B cell (primary cell): ENCODE measurements around the gene FAR2. TPM values are rescaled to one million over a fixed set of nuclear protein-coding genes. Genes with fewer than 3 reads are reported as not detected.

ENCODE experiments used
- ATAC-seq: fragments of 200-7000 bp; cut with Tn5 transposase; one replicate; pipeline ENCODE4 v1.10.0; 2021; ENCODE audit warnings: low read depth, mild to moderate bottlenecking, moderate number of reproducible peaks, moderate library complexity
- CTCF ChIA-PET: fragments of 350-600 bp; sonication (Branson Sonifier 250); formaldehyde crosslinking; loops from one replicate; lab custom pipeline; 2021; ENCODE audit warnings: antibody characterized with exemption, inconsistent platforms; lab: Charles Lee
- POLR2A ChIA-PET: fragments of 350-600 bp; sonication (Branson Sonifier 250); formaldehyde crosslinking; loops from one replicate; lab custom pipeline; 2021; ENCODE audit warnings: antibody characterized with exemption; lab: Charles Lee
- DNase-seq: peaks from one replicate; pipeline ENCODE4 v3.0.0; 2013
- H2AFZ ChIP-seq: 2 replicates; pipeline ENCODE4 v1.6.1; 2012; ENCODE audit warnings: mild to moderate bottlenecking, low read depth, low read length; ENCODE audit not compliant: insufficient read depth, poor library complexity, severe bottlenecking
- H3K27ac ChIP-seq, 2 donors: 1 replicate in 1 of 2; 2 replicates in 1 of 2; pipeline ENCODE4 v1.5.1; 2012 to 2013; ENCODE audit warnings: low read length in 2 of 2, mild to moderate bottlenecking in 2 of 2, moderate library complexity in 1 of 2
- H3K27me3 ChIP-seq, 4 experiments: fragments of 200-600 bp in 1 of 4; sonication (generic) in 1 of 4; replicated peaks in 1 of 4; 1 replicate in 2 of 4; 2 replicates in 2 of 4; pipeline versions ENCODE4 v1.6.1 to v1.7.0; 2013 to 2016; ENCODE audit warnings: low read length in 3 of 4, mild to moderate bottlenecking in 2 of 4, mixed read lengths in 1 of 4, moderate library complexity in 1 of 4; ENCODE audit not compliant: insufficient read depth in 4 of 4, control insufficient read depth in 3 of 4; ENCODE audit errors: control extremely low read depth in 1 of 4
- H3K36me3 ChIP-seq, 2 experiments: replicated peaks in 1 of 2; 1 replicate in 1 of 2; 2 replicates in 1 of 2; pipeline versions ENCODE4 v1.6.1 to v1.7.1; 2013; ENCODE audit warnings: low read length in 1 of 2; ENCODE audit not compliant: insufficient read depth in 2 of 2, control insufficient read depth in 1 of 2; ENCODE audit errors: control extremely low read depth in 1 of 2, extremely low read depth in 1 of 2
- H3K4me1 ChIP-seq, 2 donors: fragments of 200-600 bp in 1 of 2; sonication (generic) in 1 of 2; 1 replicate in 1 of 2; 2 replicates in 1 of 2; pipeline versions ENCODE4 v1.5.1 to v1.6.1; 2013 to 2017; ENCODE audit warnings: low read length in 2 of 2; ENCODE audit not compliant: control insufficient read depth in 2 of 2, insufficient read depth in 2 of 2
- H3K4me2 ChIP-seq: replicated peaks from 2 replicates; pipeline ENCODE3; 2012; ENCODE audit warnings: mild to moderate bottlenecking, low read depth, low read length; ENCODE audit not compliant: poor library complexity, severe bottlenecking
- H3K4me3 ChIP-seq, 5 experiments: fragments of 200-600 bp in 1 of 5; sonication (generic) in 1 of 5; 1 replicate in 3 of 5; 2 replicates in 2 of 5; pipeline versions ENCODE4 v1.5.1 to v1.7.0; 2011 to 2016; ENCODE audit warnings: low read length in 4 of 5, mild to moderate bottlenecking in 4 of 5, low read depth in 2 of 5, control low read depth in 1 of 5, moderate library complexity in 1 of 5; ENCODE audit not compliant: insufficient read depth in 1 of 5; ENCODE audit errors: control extremely low read depth in 1 of 5, extremely low read depth in 1 of 5
- H3K79me2 ChIP-seq: fragments of 200-600 bp; sonication (generic); one replicate; pipeline ENCODE4 v1.6.0; 2016; ENCODE audit warnings: low read length; ENCODE audit not compliant: control insufficient read depth, insufficient read depth
- H3K9ac ChIP-seq: fragments of 200-600 bp; sonication (generic); 2 replicates; pipeline ENCODE4 v1.6.1; 2017; ENCODE audit warnings: mild to moderate bottlenecking, low read length, moderate library complexity
- H3K9me3 ChIP-seq, 3 donors: one replicate each; pipeline versions ENCODE4 v1.6.1 to v1.7.1; 2013; ENCODE audit warnings: low read length in 2 of 3; ENCODE audit not compliant: control insufficient read depth in 2 of 3, insufficient read depth in 1 of 3; ENCODE audit errors: control extremely low read depth in 1 of 3
- H4K20me1 ChIP-seq: 2 replicates; pipeline ENCODE4 v1.6.0; 2012; ENCODE audit warnings: mild to moderate bottlenecking, low read length; ENCODE audit not compliant: insufficient read depth, control insufficient read depth, poor library complexity, severe bottlenecking
- H3K27ac Mint-ChIP-seq: one replicate; pipeline ENCODE4 v1.8.0; 2021; ENCODE audit warnings: mixed read lengths
- H3K27me3 Mint-ChIP-seq: one replicate; pipeline ENCODE4 v1.8.0; 2021; ENCODE audit warnings: mixed read lengths
- H3K4me1 Mint-ChIP-seq: one replicate; pipeline ENCODE4 v1.8.0; 2021; ENCODE audit warnings: mixed read lengths
- H3K4me3 Mint-ChIP-seq: one replicate; pipeline ENCODE4 v1.8.0; 2021; ENCODE audit warnings: mixed read lengths
- H3K9me3 Mint-ChIP-seq: one replicate; pipeline ENCODE4 v1.8.0; 2022; ENCODE audit warnings: mixed read lengths; ENCODE audit not compliant: insufficient read depth
- CTCF ChIP-seq: fragments of 200-600 bp; IDR thresholded peaks from one replicate; pipeline ENCODE4 v1.8.0; 2022; ENCODE audit warnings: antibody characterized with exemption, mild to moderate bottlenecking
- EZH2 ChIP-seq: IDR thresholded peaks from 2 replicates; pipeline ENCODE4 v1.6.1; 2012; ENCODE audit warnings: borderline replicate concordance, low read depth, mild to moderate bottlenecking, moderate library complexity, low read length; ENCODE audit not compliant: insufficient read depth, poor library complexity, severe bottlenecking
- WGBS: methylation state at CpG from one replicate; pipeline ENCODE4 v1.1.5; 2013; ENCODE audit warnings: missing lambda C conversion rate; ENCODE audit not compliant: insufficient coverage; 5-methylcytosine and 5-hydroxymethylcytosine counted together
- intact Hi-C: fragments of 100-400 bp; cut with micrococcal nuclease; formaldehyde crosslinking; loops from one replicate; pipeline ENCODE4 v1.10.0; 2022
- polyA plus RNA-seq: library from polyadenylated mRNA; depleted of rRNA; stranded (reverse); fragments of >200 nt; gene quantifications from 2 replicates; pipeline ENCODE4 v1.2.3, GENCODE V29; 2012
- total RNA-seq, 2 donors: library from RNA; stranded (reverse); fragments of 120-200 nt in 1 of 2; gene quantifications; 1 replicate in 1 of 2; 2 replicates in 1 of 2; pipeline versions ENCODE4 v1.2.3 to v1.2.4, GENCODE V29; 2013 to 2022

The FAR2 gene
- total and polyA plus RNA-seq, 2 donors (not counting 1 experiment from before 2014, with no cell fraction given), result 0.39 TPM; not detected in 1

GRCh38 chr12:29282031-29282816, 133.1 kb downstream of the FAR2 start:
- ChIA-PET CTCF (no interaction called here), POLR2A (no interaction called here)
- Histone ChIP-seq H2AFZ (no peak overlapping the region), H3K79me2 (no peaks in the 10 kb centered on the region), H3K27ac (no peak overlapping the region), H3K27me3 (no peaks in the 10 kb centered on the region), H3K4me2 (no peak overlapping the region), H3K4me3 (no peak overlapping the region), H3K36me3 (no peaks in the 10 kb centered on the region), H3K9ac (no peak overlapping the region), H3K4me1 (no peaks in the 10 kb centered on the region), H4K20me1 (no peaks in the 10 kb centered on the region), H3K9me3 (no peaks in the 10 kb centered on the region)
- H3K4me1 Mint-ChIP-seq, result no peaks in the 10 kb centered on the region
- no peak for TF ChIP-seq EZH2
- TF ChIP-seq CTCF, result no peak
- intact Hi-C loops, result no loop called here
- ATAC-seq (no peak), DNase-seq (no peak)
- H3K4me3 Mint-ChIP-seq, result no peak overlapping the region
- WGBS, result no CpG with 5 or more reads among the region's 2 CpGs
- H3K27me3 Mint-ChIP-seq, result no peaks in the 10 kb centered on the region
- H3K27ac Mint-ChIP-seq, result no peak overlapping the region
- H3K9me3 Mint-ChIP-seq, result no peaks in the 10 kb centered on the region

GRCh38 chr12:29283969-29284700, 135.1 kb downstream of the FAR2 start:
- Mint-ChIP-seq H3K4me3 (no peak overlapping the region), H3K9me3 (no peaks in the 10 kb centered on the region), H3K27ac (no peak overlapping the region), H3K27me3 (no peaks in the 10 kb centered on the region), H3K4me1 (no peaks in the 10 kb centered on the region)
- no peak overlapping the region for H2AFZ ChIP-seq
- H3K36me3 ChIP-seq, result no peaks in the 10 kb centered on the region
- H3K4me1 ChIP-seq, result no peaks in the 10 kb centered on the region
- intact Hi-C loops, result no loop called here
- ChIA-PET POLR2A (no interaction called here), CTCF (no interaction called here)
- H3K27me3 ChIP-seq, result no peaks in the 10 kb centered on the region
- 100% methylated on average over 1 of the region's 5 CpGs for whole genome bisulfite sequencing
- H3K9me3 ChIP-seq, result no peaks in the 10 kb centered on the region
- H3K4me2 ChIP-seq, result no peak overlapping the region
- no peaks in the 10 kb centered on the region for H4K20me1 ChIP-seq
- TF ChIP-seq EZH2 (no peak), CTCF (no peak)
- no peak overlapping the region for H3K4me3 ChIP-seq
- H3K27ac ChIP-seq, result no peak overlapping the region
- H3K9ac ChIP-seq, result no peak overlapping the region
- ATAC-seq (no peak), DNase-seq (no peak)
- no peaks in the 10 kb centered on the region for H3K79me2 ChIP-seq
